GM21367 (cell line): ENCODE results near the gene LRRFIP1.

Source experiments
- ATAC-seq: cut with Tn5 transposase; IDR thresholded peaks from one replicate; pipeline ENCODE4 v1.9.1; 2021; ENCODE audit not compliant: unreplicated experiment

Gene LRRFIP1

DNA sequence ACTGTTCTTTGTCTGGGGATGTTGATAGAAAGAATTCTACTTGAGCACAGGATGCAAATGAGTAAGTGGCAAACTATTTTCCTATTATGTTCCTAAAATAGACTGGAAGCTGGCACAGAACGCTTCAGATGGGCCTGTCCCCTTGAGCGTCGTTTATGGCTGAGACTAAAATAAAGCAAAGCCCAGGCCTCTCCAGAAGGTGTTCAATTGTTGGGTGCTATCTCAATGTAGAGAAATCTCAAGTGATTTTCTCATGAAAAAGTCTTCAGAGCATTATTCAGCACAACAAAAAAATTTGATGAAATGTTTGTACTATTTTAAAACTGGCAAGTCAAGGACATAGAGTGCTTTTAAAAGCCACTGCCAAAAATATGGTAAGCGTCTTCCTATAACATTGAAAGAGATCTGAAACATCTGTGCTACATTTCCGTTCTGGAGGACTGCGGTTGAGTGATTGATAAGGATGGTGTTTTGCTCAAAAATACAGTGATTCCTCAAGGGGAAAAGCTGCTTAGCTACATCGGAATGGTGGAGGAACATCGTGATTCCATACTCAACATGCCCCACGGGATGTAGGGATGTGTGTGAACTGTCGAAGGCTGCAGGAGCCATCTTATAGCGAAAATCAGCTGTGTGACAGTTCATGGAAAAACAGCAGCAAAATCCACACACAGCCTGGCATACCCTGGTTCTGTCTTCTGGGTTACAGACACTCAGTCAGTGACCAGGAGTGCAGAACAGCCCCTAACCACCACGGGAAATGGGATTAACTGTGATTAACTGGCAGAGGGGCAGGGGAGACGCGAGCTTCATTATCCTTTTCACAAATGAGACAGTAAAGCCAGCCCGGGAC is 10.4 kb upstream of the LRRFIP1 start:
- ATAC-seq, result no peak

- no peak for ATAC-seq
Measured at GRCh38 chr2:237617587-237617982, 9.8 kb upstream of the LRRFIP1 start.

GRCh38 chr2:237618449-237618848 is 8.9 kb upstream of the LRRFIP1 start:
- ATAC-seq, result no peak

GRCh38 chr2:237623428-237624403 is 3.7 kb upstream of the LRRFIP1 start:
- ATAC-seq, result no peak

DNA sequence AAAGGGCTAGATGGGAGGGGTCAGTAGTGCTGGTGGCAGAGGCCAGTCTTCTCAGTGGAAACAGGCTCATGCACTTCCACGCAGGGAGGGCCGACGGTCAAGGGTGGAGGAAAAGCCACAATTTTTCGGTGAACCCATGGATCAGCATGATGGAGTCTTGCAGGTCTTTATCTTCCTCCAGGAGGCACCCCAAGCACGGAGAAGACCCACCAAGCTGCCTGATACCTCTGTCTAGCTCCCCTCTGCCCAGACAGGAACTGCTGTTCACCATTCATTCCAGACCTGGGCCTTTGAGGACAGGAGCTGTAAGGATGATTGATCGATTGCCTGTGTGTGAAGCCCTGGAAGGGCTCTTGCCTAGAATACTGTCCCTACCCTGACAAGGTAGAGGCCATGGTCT is 2.8 kb upstream of the LRRFIP1 start:
- ATAC-seq, result no peak

DNA sequence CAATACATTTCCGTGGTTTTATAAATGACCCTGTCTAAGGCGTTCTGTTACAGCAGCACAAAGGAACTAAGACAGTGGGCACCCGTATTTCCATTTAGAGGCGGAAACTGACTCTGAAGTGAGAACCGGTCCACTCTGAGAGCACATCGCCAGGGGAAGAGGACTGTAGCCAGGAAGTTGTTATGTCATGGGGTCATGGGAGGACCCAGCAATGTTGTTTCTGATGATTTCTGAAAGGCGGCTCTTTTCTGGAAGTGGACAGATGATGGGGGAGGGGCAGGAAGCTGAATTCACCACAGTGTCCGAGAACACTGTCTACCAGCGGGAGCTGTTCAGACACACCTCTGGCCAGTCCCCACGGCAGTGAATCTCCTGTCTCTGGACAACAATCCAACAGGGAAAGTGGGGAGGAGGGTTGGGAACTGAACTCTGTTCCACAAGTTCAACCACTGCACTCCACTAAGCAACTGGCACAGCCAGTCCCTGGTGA is 2.1 kb upstream of the LRRFIP1 start:
- ATAC-seq, result no peak

GRCh38 chr2:237625777-237626176 is 1.6 kb upstream of the LRRFIP1 start:
- no peak for ATAC-seq

DNA sequence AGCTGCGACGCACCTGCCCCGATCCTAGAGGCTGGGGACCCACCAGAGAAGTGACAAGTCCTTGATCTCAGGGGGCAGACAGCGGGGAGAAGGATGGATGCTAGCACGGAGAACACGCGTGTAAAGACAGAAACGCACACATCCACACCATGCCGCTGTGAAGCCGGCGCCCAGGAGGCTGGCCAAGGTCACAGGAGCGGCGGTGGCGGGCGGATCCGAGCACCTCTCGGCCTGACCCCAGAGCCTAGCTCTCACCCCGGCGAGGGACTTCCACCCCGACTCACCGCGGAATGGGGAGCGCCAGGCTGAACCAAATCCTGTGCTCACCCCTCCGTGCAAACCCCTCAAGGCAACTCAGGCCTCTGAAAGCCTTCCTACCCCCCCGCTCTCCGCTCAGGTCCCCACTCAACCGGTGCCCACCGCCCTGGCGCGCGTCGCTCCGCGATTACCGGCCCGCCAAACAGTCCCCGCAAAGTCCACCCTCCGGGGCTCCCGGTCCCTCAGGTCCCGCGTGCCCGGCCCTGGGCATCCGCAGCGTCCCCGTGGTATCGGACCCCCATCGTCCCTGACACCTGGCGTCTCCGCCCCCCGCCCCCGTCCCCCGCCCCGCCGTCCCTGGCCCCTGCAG is 460 bp upstream of the LRRFIP1 start:
- no peak for ATAC-seq

GRCh38 chr2:237628247-237629187 is 1.1 kb downstream of the LRRFIP1 start:
- ATAC-seq, result no peak

DNA sequence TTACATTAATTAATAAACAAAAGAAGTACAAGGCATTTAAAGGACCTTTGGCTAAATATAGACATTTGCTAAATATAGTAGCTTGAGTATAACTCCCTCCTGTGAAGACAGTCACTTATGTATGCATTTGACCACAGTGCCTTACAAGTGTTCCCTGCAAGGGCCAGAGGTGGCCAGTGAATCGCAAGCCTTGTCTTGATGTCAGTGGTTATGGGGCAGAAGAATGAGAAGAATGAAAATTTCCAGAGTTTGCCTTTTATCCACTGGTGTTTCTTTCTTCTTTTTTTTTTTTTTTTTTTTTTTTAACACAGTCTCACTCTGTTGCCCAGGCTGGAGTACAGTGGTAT is 1.8 kb downstream of the LRRFIP1 start:
- no peak for ATAC-seq

GRCh38 chr2:237629739-237630138 is 2.4 kb downstream of the LRRFIP1 start:
- no peak for ATAC-seq

- ATAC-seq, result no peak
Measured at GRCh38 chr2:237630216-237631000, 3.0 kb downstream of the LRRFIP1 start.

DNA sequence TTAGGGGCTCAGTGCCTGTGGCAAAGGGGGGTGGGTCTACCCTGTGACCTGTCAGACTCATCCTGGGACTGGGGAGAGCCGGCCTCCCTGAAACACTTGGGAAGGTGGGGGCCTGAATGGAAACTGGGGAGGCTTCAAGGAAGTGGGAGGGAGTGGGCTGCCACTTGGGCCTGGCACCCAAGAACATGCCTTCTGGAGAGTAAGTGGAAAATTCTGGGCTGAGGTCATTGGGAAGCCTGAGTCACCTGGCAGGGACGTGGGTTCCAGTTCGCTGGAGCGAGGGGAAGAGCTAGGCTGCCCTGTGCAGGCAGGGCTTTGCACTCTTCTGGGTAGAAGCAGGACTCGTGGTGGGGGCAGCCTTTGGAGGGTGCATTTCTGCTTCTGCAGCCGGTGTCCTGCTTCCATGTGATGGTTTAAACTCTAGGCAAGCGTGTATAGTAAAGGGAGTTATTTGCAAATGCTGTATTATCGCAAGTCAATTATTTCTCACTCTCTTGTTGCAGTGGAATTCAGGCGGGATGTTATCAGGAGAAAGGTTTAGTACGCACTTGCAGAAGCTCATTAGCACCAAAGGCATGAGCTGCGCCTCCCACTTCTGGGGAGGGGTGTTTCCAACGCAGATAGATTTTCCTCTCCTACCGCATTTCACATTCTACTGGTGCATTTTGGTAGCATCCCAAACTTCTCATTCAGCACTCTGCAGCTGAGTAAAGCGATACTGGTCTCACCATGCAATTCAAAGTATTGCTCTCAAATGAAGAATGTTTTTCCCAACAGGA is 3.8 kb downstream of the LRRFIP1 start:
- ATAC-seq, result no peak

DNA sequence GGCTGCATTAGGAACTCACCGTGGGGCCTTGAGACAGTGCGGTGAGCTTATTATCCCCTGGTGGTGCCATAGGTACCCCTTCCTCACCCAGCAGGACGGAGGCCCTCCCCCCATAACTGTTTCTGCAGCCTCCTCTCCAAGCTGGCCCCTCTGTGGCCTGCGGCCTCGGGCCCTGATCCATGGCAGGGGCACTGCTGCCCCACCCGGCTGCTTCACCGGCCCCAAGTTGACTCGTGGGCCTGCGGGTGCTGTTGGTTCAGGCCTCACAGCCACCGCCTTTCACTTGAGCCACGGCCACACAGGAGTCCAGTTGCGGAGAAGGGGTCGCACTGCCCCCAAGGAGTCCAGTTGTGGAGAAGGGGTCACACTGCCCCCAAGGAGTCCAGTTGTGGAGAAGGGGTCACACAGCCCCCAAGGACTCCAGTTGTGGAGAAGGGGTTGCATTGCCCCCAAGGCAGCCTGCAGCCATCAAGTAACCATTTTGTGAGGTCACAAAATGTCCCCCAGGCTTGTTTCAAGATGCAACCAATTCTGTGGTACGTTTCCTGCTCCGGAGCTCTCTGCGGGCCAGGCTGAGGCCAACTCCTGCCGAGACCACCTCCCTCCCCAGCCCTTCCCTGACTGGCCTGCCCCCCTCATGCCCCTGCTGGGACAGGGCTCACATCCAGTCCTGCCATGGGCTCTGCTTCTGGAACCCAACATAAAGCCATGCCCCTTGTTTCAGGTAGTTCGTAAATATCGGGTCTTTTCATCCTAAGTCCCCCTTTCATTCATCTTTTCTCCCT is 4.6 kb downstream of the LRRFIP1 start:
- ATAC-seq, result no peak

DNA sequence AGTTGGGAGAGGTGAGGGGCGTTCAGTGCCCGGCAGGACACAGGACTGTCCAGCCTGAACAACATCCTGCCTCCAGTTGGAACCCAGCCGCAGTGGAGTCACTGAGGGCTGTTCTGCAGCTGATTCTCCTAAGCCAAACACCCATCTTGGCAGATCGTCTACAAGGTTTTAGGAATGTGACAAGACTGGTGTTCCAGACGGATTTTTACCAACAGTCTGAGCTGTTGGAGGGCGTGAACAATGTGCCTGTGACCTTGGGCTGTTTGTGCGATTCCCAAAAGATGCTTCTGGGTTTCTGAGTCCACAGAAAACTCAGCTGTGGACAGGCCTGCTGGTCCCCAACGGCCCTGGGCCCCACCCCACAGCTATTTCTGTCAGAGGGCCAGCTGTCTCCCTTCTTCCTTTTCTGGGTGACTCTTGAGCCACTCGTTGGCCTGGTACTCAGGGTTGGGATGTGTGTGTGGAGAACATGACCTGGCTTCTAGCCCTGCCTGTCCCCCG is 5.7 kb downstream of the LRRFIP1 start:
- ATAC-seq, result no peak

GRCh38 chr2:237636578-237636977 is 9.2 kb downstream of the LRRFIP1 start:
- ATAC-seq, result no peak

DNA sequence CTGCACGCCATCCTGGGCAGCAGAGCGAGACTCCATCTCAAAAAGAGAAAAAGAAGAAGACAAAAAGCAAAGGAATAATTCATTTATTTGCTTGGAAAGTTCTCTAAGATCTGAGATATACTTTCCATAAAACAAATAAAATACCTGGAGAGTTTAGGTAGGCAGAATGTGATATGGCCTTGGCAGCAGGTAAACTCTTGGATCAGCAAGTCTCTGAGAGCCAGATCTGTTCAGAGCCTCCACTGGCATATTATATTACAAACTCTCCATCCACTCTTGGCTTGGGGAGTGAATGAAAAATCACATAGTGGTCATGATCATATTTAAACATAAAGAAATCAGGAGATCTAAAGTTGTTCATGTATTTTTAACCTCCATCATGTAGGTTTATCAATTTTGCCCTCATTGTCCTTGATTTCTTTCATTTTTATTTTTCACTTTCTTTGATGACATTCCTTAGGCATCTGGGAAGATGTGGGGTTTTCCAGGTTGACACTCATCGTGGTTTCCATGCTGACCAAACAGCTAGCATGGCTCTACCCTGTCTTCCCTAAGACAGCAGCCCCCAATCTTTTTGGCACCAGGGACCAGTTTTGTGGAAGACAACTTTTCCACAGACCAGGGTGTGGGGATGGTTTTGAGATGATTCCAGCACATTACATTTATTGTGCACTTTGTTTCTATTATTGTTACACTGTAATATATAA is 10.2 kb downstream of the LRRFIP1 start:
- no peak for ATAC-seq
